ENCODE data around the gene CDKL5.
"Not testable (repeated sequence)": the region's sequence is repeated elsewhere in the genome, so short reads cannot be mapped to it uniquely, and the experiment has no call there.

The CDKL5 gene

DNA sequence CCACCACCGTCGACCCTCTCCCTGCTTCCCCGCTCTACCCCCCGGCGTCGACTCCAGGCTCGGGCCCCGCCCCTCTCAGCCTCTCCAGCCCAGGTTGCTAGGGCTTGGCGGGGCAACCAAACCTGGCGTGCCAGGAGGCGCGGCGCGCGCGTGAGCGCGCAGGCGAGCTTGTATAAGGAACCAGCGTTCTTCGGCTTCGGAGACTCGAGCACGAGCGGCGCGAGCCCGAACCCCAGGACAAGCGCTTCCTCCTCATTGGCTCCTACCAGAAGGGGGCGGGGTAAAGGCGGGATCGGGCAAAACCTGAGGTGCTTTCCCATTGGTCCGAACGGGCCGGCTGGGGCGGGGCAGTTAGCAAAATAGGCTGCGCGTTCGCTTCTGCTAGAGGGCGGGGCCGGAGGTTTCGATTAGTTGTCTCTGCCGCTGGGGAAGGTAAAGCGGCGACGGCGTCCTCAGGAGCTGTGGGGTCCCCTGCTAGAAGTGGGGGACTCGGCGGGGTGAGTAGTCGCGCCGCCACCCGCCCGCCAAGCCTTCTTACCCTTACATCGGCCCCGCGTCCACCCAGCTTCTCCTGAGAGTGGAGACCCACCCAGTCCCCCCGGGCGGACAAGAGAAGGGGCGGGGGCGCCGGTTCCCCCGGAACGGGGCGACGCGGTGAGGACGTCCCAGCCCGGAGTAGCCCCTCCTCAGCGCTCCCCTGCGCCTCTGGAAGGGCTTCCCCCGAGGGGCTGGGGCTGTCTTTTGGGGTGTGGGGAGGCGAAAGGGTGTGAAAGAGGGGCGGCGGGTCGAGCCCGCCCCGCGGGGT, at the start of gene CDKL5:
Gene CDKL5 (plus strand): TSS at position 410 of the 805 bp plus-strand sequence. CDS start 81,489 bp downstream, outside the sequence.
- peak; percentile 95 for DNase-seq

- peak; percentile 71 for DNase-seq
Measured at GRCh38 chrX:18377796-18378195, 47.6 kb upstream of the CDKL5 start.

DNA sequence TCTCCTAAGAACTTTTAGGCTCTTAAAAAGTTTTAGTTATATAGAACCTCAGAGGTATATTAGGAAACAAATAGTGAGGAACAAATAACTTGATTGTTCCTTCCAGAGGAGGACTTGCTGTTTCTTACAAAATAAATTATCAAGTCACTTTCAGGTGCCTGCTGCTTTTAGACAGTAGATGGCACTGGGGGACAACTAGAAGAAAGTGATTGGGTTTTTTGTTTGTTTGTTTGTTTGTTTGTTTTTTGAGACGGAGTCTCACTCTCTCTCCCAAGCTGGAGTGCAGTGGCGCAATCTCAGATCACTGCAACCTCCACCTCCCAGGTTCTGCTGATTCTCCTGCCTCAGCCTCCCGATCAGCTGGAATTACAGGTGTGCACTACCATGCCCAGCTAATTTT, 35.4 kb upstream of the CDKL5 start:
- DNase-seq, result no peak

GRCh38 chrX:18390941-18391538, 34.4 kb upstream of the CDKL5 start:
- DNase-seq, result peak; percentile 78

DNA sequence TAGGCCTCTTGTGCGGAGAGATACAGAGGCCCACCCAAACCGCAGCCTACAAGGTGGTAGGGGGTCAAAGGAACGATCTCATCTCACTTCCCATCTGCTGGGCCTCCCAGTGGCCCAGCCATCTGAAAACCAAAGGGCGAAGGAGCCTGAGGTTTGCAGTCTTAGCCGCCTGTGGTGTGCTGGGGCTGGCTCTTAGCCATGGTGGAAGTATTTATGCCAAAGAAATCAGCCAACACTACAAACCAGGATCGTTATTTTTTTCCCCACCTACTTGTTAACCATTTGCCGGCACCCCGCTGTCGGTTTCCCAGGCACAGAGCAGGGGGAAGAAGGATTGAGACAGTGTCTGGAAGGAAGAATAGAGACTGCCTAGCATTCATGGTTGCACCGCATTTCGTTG, 30.9 kb upstream of the CDKL5 start:
- no peak for DNase-seq

DNA sequence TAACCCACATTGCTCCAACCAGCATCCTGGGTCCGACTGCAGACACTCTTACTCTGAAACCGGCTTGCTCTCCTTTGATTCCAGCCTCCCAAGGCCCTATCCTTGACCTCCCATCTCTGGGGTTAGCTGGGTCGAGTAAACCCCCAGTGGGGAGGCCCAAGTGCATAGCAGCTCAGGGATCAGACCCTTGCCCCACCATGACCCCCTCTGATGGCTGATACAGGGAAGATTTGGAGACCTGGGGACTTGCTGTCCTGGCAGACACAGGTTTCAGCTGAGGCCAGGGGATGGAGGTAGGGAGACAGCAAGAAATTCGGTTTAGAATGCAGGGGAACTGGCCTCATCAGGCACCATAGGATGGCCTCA, 23.6 kb upstream of the CDKL5 start:
- DNase-seq, result no peak

- no peak for DNase-seq
Measured at GRCh38 chrX:18406531-18407266, 18.7 kb upstream of the CDKL5 start.

- DNase-seq, result peak; percentile 15
Measured at GRCh38 chrX:18410038-18410437, 15.4 kb upstream of the CDKL5 start.

DNA sequence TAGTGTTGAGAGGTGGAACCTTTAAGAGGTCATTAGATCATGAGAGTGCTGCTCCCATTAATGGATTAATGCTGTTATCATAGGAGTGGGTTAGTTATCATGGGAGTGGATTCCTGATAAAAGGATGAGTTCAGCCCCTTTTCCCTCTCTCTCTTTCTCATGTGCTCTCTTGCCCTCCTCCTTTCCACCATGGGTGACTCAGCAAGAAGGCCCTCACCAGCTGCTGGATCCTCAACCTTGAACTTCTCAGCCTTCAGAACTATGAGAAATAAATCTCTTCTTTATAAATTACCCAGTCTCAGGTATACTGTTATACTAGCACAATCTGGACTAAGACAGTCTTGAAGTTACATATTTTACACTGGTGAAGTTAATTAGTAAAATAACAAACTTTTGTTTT, 10.0 kb upstream of the CDKL5 start:
- no peak for DNase-seq

GRCh38 chrX:18422325-18422724, 3.1 kb upstream of the CDKL5 start:
- DNase-seq, result no peak

DNA sequence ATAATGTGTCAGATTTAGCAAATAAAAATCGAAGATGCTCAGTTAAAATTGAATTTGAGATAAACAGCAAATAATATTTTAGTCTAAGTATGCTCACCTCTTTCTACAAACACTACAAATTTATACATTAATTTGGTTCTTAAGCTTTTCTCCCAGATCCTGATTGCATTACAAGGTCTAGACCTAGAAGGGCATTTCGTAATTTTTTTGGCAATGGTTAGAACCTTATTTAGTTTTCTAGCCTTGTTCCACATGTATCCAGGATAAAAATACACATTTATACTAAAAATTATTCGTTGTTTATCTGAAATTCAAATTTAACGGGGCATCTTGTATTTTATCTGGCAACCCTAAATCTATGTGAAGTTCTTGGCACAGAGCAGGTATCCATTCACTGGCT, 2.5 kb upstream of the CDKL5 start:
- DNase-seq, result no peak

- DNase-seq, result peak; percentile 16
Measured at GRCh38 chrX:18424482-18425198, 768 bp upstream of the CDKL5 start.

- no peak for DNase-seq
Measured at GRCh38 chrX:18426004-18426320, 554 bp downstream of the CDKL5 start.

- DNase-seq, result no peak
Measured at GRCh38 chrX:18428006-18428405, 2.6 kb downstream of the CDKL5 start.

GRCh38 chrX:18433288-18433687, 7.9 kb downstream of the CDKL5 start:
- not testable (repeated sequence) for DNase-seq

GRCh38 chrX:18434896-18435295, 9.5 kb downstream of the CDKL5 start:
- DNase-seq, result no peak

DNA sequence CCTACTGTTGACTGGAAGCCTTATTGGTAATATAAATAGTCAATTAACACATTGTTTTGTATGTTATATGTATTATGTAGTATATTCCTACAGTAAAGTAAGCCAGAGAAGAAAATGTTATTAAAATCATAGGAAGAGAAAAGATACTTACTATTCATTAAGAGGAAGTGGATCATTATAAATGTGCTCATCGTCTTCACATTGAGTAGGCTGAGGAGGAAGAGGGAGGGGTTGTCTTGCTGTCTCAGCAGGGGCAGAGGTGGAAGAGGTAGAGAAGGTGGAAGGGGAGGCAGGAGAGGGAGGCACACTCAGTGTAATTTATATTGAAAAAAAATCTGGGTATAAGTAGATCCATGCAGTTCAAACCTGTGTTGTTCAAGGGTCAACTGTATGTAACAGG, 10.6 kb downstream of the CDKL5 start:
- no peak for DNase-seq

DNA sequence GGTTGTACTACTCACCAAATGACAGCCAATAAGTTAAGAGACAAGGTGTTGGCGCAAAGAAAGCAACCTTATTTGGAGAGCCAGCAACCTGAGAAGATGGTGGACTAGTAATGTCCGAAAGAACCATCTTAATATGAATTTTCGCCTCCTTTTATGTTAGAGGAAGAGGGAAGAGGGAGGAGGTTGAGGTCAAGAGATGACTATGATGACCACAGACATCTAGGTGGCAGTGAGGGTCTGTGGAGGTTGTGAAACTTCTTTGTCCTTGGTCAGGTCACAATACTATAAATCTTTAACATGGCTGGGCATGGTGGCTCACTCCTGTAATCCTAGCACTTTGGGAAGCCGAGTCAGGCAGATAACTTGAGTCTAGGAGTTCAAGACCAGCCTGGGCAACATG, 15.4 kb downstream of the CDKL5 start:
- no peak for DNase-seq

- DNase-seq, result no peak
Measured at GRCh38 chrX:18441780-18442367, 16.5 kb downstream of the CDKL5 start.

DNA sequence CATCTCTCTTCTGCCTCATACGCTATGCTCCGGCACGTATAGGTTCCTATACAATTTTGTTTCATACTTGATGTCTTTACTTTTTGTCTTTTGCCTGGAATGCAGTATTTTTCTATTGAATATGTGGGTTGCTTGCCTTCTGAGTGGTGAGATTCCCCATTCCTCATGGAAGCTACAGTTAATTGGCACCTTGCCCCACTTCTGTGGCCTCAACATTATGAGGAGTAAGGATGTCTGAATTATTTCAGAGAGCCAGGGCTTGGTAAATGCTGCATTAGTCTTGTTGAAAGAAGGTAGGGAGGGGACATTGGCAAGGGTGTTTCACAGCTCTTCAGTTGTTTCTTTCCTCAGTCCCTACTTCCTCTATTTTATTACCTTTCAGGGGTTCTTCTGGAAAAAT, 23.0 kb downstream of the CDKL5 start:
- no peak for DNase-seq

DNA sequence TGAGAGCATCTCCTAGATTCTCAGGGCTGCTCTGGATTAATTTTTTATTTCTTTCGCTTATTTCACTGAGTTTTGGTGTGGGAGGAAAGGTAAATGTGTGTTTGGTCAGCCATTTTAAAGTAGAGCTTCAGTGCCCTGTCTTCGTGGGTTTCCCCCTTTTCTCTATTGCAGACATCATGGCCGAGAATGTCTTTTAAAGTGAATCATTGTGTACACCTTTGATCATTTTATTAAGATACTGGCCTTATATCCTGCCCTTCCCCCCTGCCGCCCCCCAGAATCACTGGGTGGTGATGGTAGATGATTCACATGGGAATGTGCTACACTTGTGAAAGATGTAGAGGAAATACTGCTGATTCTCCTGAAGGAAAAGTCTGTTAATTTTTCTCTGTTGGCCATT, 23.8 kb downstream of the CDKL5 start:
- DNase-seq, result no peak

- DNase-seq, result no peak
Measured at GRCh38 chrX:18455384-18455783, 30.0 kb downstream of the CDKL5 start.

GRCh38 chrX:18457000-18457399, 31.6 kb downstream of the CDKL5 start:
- no peak for DNase-seq

Measured in hematopoietic multipotent progenitor cell treated with erythropoietin and hydrocortisone succinate and interleukin-3 and kit ligand, for 6 days (in vitro differentiated cells).